H9 (cell line): ENCODE results near the gene MTA1. TPM values are rescaled to one million over a fixed set of nuclear protein-coding genes. Genes with fewer than 3 reads are reported as not detected.

ENCODE experiments used
- DNase-seq: peaks from one replicate; pipeline ENCODE4 v3.0.0-alpha.2; 2017
- H2AFZ ChIP-seq: one replicate; pipeline ENCODE4 v1.6.1; 2013; ENCODE audit warnings: mild to moderate bottlenecking, low read length, control low read depth, moderate library complexity
- H2AK5ac ChIP-seq: 2 replicates; pipeline ENCODE4 v1.6.1; 2013; ENCODE audit warnings: low read length, control low read depth, mixed read lengths; ENCODE audit not compliant: insufficient read length
- H2BK120ac ChIP-seq: one replicate; pipeline ENCODE4 v1.6.1; 2013; ENCODE audit warnings: low read depth, mild to moderate bottlenecking, low read length, control low read depth, inconsistent platforms; ENCODE audit not compliant: poor library complexity, severe bottlenecking
- H2BK12ac ChIP-seq: 2 replicates; pipeline ENCODE4 v1.6.1; 2013; ENCODE audit warnings: low read length, control low read depth, mixed read lengths, low read depth; ENCODE audit not compliant: insufficient read length
- H2BK15ac ChIP-seq: 2 replicates; pipeline ENCODE4 v1.6.1; 2013; ENCODE audit warnings: low read depth, low read length, control low read depth
- H2BK20ac ChIP-seq: one replicate; pipeline ENCODE4 v1.6.1; 2013; ENCODE audit warnings: low read depth, mild to moderate bottlenecking, low read length, control low read depth, inconsistent platforms; ENCODE audit not compliant: poor library complexity, severe bottlenecking
- H2BK5ac ChIP-seq: 2 replicates; pipeline ENCODE4 v1.6.1; 2013; ENCODE audit warnings: low read length, control low read depth, mixed read lengths; ENCODE audit not compliant: insufficient read length
- H3K14ac ChIP-seq: 2 replicates; pipeline ENCODE4 v1.6.1; 2013; ENCODE audit warnings: low read length, control low read depth; ENCODE audit not compliant: insufficient read depth
- H3K18ac ChIP-seq: 2 replicates; pipeline ENCODE4 v1.6.1; 2013; ENCODE audit warnings: low read depth, mild to moderate bottlenecking, mixed read lengths, low read length, control low read depth; ENCODE audit not compliant: insufficient read length
- H3K23ac ChIP-seq: 2 replicates; pipeline ENCODE4 v1.6.1; 2013; ENCODE audit warnings: low read length, control low read depth, mixed read lengths, low read depth; ENCODE audit not compliant: insufficient read length
- H3K23me2 ChIP-seq: 2 replicates; pipeline ENCODE4 v1.6.1; 2013; ENCODE audit warnings: low read depth, mild to moderate bottlenecking, mixed read lengths, low read length, control low read depth; ENCODE audit not compliant: insufficient read length, poor library complexity, severe bottlenecking
- H3K27ac ChIP-seq: 2 replicates; pipeline ENCODE4 v1.5.1; 2013; ENCODE audit warnings: low read length, control low read depth, mixed read lengths, low read depth; ENCODE audit not compliant: insufficient read length
- H3K27me3 ChIP-seq: 2 replicates; pipeline ENCODE4 v1.6.1; 2013; ENCODE audit warnings: low read length, control low read depth, inconsistent platforms; ENCODE audit not compliant: insufficient read depth
- H3K4ac ChIP-seq: 2 replicates; pipeline ENCODE4 v1.6.1; 2013; ENCODE audit warnings: low read depth, mild to moderate bottlenecking, control low read depth, inconsistent platforms, low read length, moderate library complexity
- H3K4me1 ChIP-seq: 2 replicates; pipeline ENCODE4 v1.6.1; 2013; ENCODE audit warnings: low read length, control low read depth, inconsistent platforms; ENCODE audit not compliant: insufficient read depth
- H3K4me2 ChIP-seq: 2 replicates; pipeline ENCODE4 v1.6.1; 2013; ENCODE audit warnings: low read length, control low read depth, mixed read lengths; ENCODE audit not compliant: insufficient read length, insufficient read depth
- H3K56ac ChIP-seq: 2 replicates; pipeline ENCODE4 v1.6.1; 2013; ENCODE audit warnings: low read depth, mild to moderate bottlenecking, mixed read lengths, low read length, control low read depth; ENCODE audit not compliant: insufficient read length
- H3K79me1 ChIP-seq: 2 replicates; pipeline ENCODE4 v1.6.1; 2013; ENCODE audit warnings: low read depth, mild to moderate bottlenecking, moderate library complexity, low read length, control low read depth, inconsistent platforms; ENCODE audit not compliant: insufficient read depth, poor library complexity, severe bottlenecking
- H3K79me2 ChIP-seq: 2 replicates; pipeline ENCODE4 v1.6.1; 2013; ENCODE audit warnings: low read length, control low read depth, inconsistent platforms; ENCODE audit not compliant: insufficient read depth
- H3K9ac ChIP-seq: 2 replicates; pipeline ENCODE4 v1.6.1; 2013; ENCODE audit warnings: low read length, control low read depth, mixed read lengths; ENCODE audit not compliant: insufficient read length; ENCODE audit errors: extremely low read depth
- H3K9me3 ChIP-seq: one replicate; pipeline ENCODE4 v1.6.1; 2013; ENCODE audit warnings: low read depth, low read length, inconsistent platforms; ENCODE audit not compliant: control insufficient read depth
- H3T11ph ChIP-seq: one replicate; pipeline ENCODE4 v1.6.1; 2013; ENCODE audit warnings: mild to moderate bottlenecking, low read length, control low read depth, inconsistent platforms
- H4K20me1 ChIP-seq: one replicate; pipeline ENCODE4 v1.6.1; 2013; ENCODE audit not compliant: control insufficient read depth, insufficient read length, insufficient read depth
- H4K5ac ChIP-seq: 2 replicates; pipeline ENCODE4 v1.6.1; 2013; ENCODE audit warnings: low read depth, mild to moderate bottlenecking, mixed read lengths, low read length, control low read depth; ENCODE audit not compliant: insufficient read length
- H4K8ac ChIP-seq: replicated peaks from 2 replicates; pipeline ENCODE4 v1.6.1; 2013; ENCODE audit warnings: low read length, control low read depth, mixed read lengths, low read depth; ENCODE audit not compliant: insufficient read length
- H4K91ac ChIP-seq: 2 replicates; pipeline ENCODE4 v1.6.1; 2013; ENCODE audit warnings: low read depth, mild to moderate bottlenecking, moderate library complexity, mixed read lengths, low read length, control low read depth; ENCODE audit not compliant: insufficient read length
- H3K27ac Mint-ChIP-seq, 3 experiments: 2 replicates in 2 of 3; 3 replicates in 1 of 3; pipeline ENCODE4 v1.8.0; 2020 to 2021; ENCODE audit warnings: mixed read lengths in 3 of 3, mild to moderate bottlenecking in 1 of 3, moderate library complexity in 1 of 3
- H3K27me3 Mint-ChIP-seq: 2 replicates; pipeline ENCODE4 v1.8.0; 2021; ENCODE audit warnings: low read depth, mild to moderate bottlenecking, moderate library complexity, mixed read lengths
- H3K36me3 Mint-ChIP-seq, 3 experiments: 2 replicates in 2 of 3; 3 replicates in 1 of 3; pipeline ENCODE4 v1.8.0; 2020 to 2021; ENCODE audit warnings: low read depth in 3 of 3, mixed read lengths in 3 of 3; ENCODE audit not compliant: insufficient read depth in 1 of 3
- H3K4me1 Mint-ChIP-seq, 2 experiments: 2 replicates each; pipeline ENCODE4 v1.8.0; 2020; ENCODE audit warnings: mixed read lengths in 2 of 2
- H3K4me3 Mint-ChIP-seq, 2 experiments: 2 replicates in 1 of 2; 3 replicates in 1 of 2; pipeline ENCODE4 v1.8.0; 2020 to 2021; ENCODE audit warnings: mild to moderate bottlenecking in 2 of 2, mixed read lengths in 2 of 2, moderate library complexity in 1 of 2
- H3K9me3 Mint-ChIP-seq, 2 experiments: 2 replicates in 1 of 2; 3 replicates in 1 of 2; pipeline ENCODE4 v1.8.0; 2020; ENCODE audit warnings: mild to moderate bottlenecking in 2 of 2, mixed read lengths in 2 of 2, moderate library complexity in 1 of 2
- CTCF ChIP-seq: fragments of 200-600 bp; sonication (generic); conservative IDR thresholded peaks from 3 replicates; pipeline ENCODE4 v1.8.0; 2021; ENCODE audit warnings: antibody characterized with exemption, mild to moderate bottlenecking
- WGBS: extraction: QIAGEN DNeasy Blood & Tissue Kit; methylation state at CpG from one replicate; pipeline ENCODE4 v1.1.7; 2013; ENCODE audit warnings: missing lambda C conversion rate, low lambda C conversion rate, mixed read lengths; ENCODE audit not compliant: insufficient read length; ENCODE audit errors: extremely low coverage; 5-methylcytosine and 5-hydroxymethylcytosine counted together
- total RNA-seq: library from RNA; stranded (reverse); gene quantifications from 2 replicates; pipeline ENCODE4 v1.2.1, GENCODE V29; 2021

Gene MTA1
- total RNA-seq, 1 experiment from 2014 or later: 230 TPM

DNA sequence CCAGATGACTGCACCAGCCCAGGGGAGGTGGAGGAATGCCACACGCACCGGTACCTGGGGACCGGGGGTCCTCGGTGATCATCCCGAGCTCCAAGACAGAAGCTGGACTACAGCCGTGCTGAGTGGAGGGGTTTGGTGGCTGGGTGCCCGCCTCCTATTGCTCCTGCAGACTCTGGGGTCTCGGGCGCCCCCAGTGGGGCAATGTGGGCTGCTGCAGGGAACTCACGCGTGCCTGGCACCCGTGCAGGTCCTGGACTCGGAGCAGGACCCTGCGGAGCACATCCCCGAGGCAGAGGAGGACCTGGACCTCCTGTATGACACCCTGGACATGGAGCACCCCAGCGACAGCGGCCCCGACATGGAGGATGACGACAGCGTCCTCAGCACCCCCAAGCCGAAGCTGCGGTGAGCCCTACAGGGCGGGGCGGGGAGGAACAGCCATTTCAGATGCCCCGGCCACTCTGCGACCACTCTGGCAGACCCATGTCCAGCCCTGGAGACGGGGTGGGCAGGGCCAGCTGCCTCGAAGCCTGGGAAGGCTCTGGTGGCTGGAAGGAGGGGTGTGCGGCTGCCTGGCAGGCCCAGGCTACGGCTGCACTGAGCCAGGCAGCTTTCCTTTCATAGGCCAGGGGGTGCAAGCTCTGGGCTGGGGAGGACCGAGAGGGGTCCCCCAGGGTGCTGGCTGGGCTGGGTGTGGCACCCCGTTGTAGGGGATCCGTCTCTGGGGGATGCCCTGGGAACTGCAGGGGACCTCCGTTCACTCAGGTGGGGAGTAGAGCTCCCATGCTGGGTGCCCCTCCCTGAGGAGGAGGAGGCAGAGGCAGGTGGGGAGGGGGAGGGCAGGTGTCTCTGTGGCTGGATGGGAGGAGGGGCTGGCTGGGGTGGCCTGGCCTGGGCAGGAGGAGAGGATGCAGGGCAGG, 42.8 kb upstream of the MTA1 start:
- no peak overlapping the region for H3K27ac Mint-ChIP-seq
- Histone ChIP-seq H2AFZ (no peak overlapping the region), H3K56ac (no peak overlapping the region), H3K27ac (no peak overlapping the region), H3K23me2 (no peaks in the 10 kb centered on the region), H2BK20ac (no peak overlapping the region), H2BK12ac (no peak overlapping the region), H4K20me1 (no peaks in the 10 kb centered on the region), H2BK120ac (no peak overlapping the region), H2BK5ac (no peak overlapping the region), H3K23ac (no peak overlapping the region), H3T11ph (no peak overlapping the region), H3K9ac (no peak overlapping the region), H3K14ac (no peak overlapping the region; the same call in 1 of the 2 replicates), H3K79me2 (no peaks in the 10 kb centered on the region), H3K4me2 (no peak overlapping the region), H3K4me1 (peaks cover 2% of the 10 kb centered on the region; the same call in 1 of the 2 replicates), H4K5ac (no peak overlapping the region), H2AK5ac (no peak overlapping the region), H4K8ac (no peak overlapping the region), H3K79me1 (no peaks in the 10 kb centered on the region), H3K27me3 (no peaks in the 10 kb centered on the region), H3K9me3 (no peaks in the 10 kb centered on the region), H2BK15ac (no peak overlapping the region), H4K91ac (no peak overlapping the region), H3K4ac (no peak overlapping the region), H3K18ac (no peak overlapping the region)
- H3K4me3 Mint-ChIP-seq: no peak overlapping the region
- peak; percentile 61 for DNase-seq
- TF ChIP-seq CTCF: peak; percentile 52
- H3K27me3 Mint-ChIP-seq: peaks cover 8% of the 10 kb centered on the region
- H3K4me1 Mint-ChIP-seq: peaks cover 8% of the 10 kb centered on the region in 2 experiments
- peaks cover 8 to 16% (median 12%) of the 10 kb centered on the region in 3 experiments for H3K36me3 Mint-ChIP-seq
- no CpG with 5 or more reads among the region's 34 CpGs for WGBS
- H3K9me3 Mint-ChIP-seq: peaks cover 10% of the 10 kb centered on the region in 2 experiments; a peak in 4 of 5 replicates
